Body of pancreas (tissue), 4 donors: ENCODE results near the gene DIP2A.

ENCODE experiments used
- POLR2A ChIP-seq, 3 donors: fragments of 450-650 bp; IDR thresholded peaks; one replicate each; pipeline ENCODE4 v1.6.1; 2016; ENCODE audit warnings: antibody characterized with exemption in 3 of 3, mild to moderate bottlenecking in 2 of 3
- TF ChIP-seq, protein P1 (sequence below), 7 experiments: fragments of 450-650 bp in 4 of 7; fragments of 200-600 bp in 3 of 7; sonication (generic) in 3 of 7; IDR thresholded peaks; one replicate each; pipeline ENCODE4 v1.5.1; 2016 to 2019; ENCODE audit warnings: antibody characterized with exemption in 7 of 7

DNA sequence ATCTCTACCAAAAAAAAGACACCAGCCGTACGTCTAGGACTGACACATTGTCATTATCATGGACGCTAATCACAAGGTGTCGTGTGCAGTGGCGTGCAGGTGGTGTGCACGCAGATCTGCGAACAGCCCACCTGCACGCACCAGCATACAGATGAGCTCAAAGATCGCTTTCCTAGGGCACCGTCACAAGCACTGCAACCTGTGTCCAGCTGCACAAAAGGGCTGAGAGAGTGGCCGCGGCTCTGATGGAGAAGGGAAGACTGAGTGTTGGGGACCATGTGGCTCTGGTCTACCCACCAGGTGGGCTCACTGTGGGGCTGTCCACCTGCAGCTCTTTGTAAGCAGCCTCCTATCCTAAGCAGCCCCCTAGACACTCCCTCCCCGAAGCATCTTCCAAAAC, 95.3 kb downstream of the DIP2A start:
- TF ChIP-seq, protein P1, sequence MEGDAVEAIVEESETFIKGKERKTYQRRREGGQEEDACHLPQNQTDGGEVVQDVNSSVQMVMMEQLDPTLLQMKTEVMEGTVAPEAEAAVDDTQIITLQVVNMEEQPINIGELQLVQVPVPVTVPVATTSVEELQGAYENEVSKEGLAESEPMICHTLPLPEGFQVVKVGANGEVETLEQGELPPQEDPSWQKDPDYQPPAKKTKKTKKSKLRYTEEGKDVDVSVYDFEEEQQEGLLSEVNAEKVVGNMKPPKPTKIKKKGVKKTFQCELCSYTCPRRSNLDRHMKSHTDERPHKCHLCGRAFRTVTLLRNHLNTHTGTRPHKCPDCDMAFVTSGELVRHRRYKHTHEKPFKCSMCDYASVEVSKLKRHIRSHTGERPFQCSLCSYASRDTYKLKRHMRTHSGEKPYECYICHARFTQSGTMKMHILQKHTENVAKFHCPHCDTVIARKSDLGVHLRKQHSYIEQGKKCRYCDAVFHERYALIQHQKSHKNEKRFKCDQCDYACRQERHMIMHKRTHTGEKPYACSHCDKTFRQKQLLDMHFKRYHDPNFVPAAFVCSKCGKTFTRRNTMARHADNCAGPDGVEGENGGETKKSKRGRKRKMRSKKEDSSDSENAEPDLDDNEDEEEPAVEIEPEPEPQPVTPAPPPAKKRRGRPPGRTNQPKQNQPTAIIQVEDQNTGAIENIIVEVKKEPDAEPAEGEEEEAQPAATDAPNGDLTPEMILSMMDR (IDR thresholded peaks at IDR 0.05): no peak
- no peak for TF ChIP-seq POLR2A (IDR thresholded peaks at IDR 0.05)
